T-helper 17 cell (primary cell): ENCODE results near the gene SRRM4. TPM values are rescaled to one million over a fixed set of nuclear protein-coding genes. Genes with fewer than 3 reads are reported as not detected.

Experiments
- ATAC-seq: fragments of 150-1000 bp; cut with Tn5 transposase; 2 replicates; pipeline ENCODE4 v1.10.0; 2021; ENCODE audit warnings: mild to moderate bottlenecking, moderate library complexity
- DNase-seq, 3 donors: peaks; one replicate each; pipeline versions ENCODE4 v3.0.0 to v3.0.0-alpha.2; 2020 to 2021
- H3K9me3 ChIP-seq: one replicate; pipeline ENCODE4 v1.7.0; 2013; ENCODE audit warnings: low read length, mild to moderate bottlenecking; ENCODE audit not compliant: control insufficient read depth, poor library complexity, severe bottlenecking
- H3K27ac Mint-ChIP-seq: one replicate; pipeline ENCODE4 v1.8.0; 2022; ENCODE audit warnings: mild to moderate bottlenecking, moderate library complexity, mixed read lengths
- H3K27me3 Mint-ChIP-seq: one replicate; pipeline ENCODE4 v1.8.0; 2022; ENCODE audit warnings: mixed read lengths
- H3K36me3 Mint-ChIP-seq: one replicate; pipeline ENCODE4 v1.8.0; 2022; ENCODE audit warnings: low read depth, mixed read lengths
- H3K4me1 Mint-ChIP-seq: one replicate; pipeline ENCODE4 v1.8.0; 2022; ENCODE audit warnings: mild to moderate bottlenecking, mixed read lengths
- H3K4me3 Mint-ChIP-seq: one replicate; pipeline ENCODE4 v1.8.0; 2022; ENCODE audit warnings: mild to moderate bottlenecking, moderate library complexity, mixed read lengths
- total RNA-seq, 4 donors: library from RNA in 2 of 4; stranded (reverse) in 2 of 4; gene quantifications; one replicate each; pipeline ENCODE4 v1.2.3 and lab custom pipeline; 2022 to 2026

SRRM4 gene
- total RNA-seq, 2 donors from 2014 or later, result not detected

- H3K4me3 Mint-ChIP-seq, result no peak overlapping the region
- no peaks in the 10 kb centered on the region for H3K36me3 Mint-ChIP-seq
- H3K9me3 ChIP-seq, result no peaks in the 10 kb centered on the region
- no peak for ATAC-seq
- DNase-seq, result no peak
- no peaks in the 10 kb centered on the region for H3K4me1 Mint-ChIP-seq
- H3K27me3 Mint-ChIP-seq, result no peaks in the 10 kb centered on the region
- H3K27ac Mint-ChIP-seq, result no peak overlapping the region
These were observed 79.8 kb downstream of the SRRM4 start for GRCh38 chr12:119060847-119061796.

- peaks cover 5% of the 10 kb centered on the region for H3K27me3 Mint-ChIP-seq
- no peak for DNase-seq
- ATAC-seq, result no peak
- no peak overlapping the region for H3K4me3 Mint-ChIP-seq
- no peak overlapping the region for H3K27ac Mint-ChIP-seq
- H3K36me3 Mint-ChIP-seq, result peaks cover 2% of the 10 kb centered on the region
- no peaks in the 10 kb centered on the region for H3K4me1 Mint-ChIP-seq
- no peaks in the 10 kb centered on the region for H3K9me3 ChIP-seq
These were observed 87.0 kb downstream of the SRRM4 start for GRCh38 chr12:119068129-119068856.

- Mint-ChIP-seq H3K4me1 (no peaks in the 10 kb centered on the region), H3K27me3 (peaks cover 5% of the 10 kb centered on the region), H3K4me3 (no peak overlapping the region), H3K36me3 (peaks cover 2% of the 10 kb centered on the region), H3K27ac (no peak overlapping the region)
- H3K9me3 ChIP-seq, result no peaks in the 10 kb centered on the region
- no peak for DNase-seq
- no peak for ATAC-seq
These were observed 87.9 kb downstream of the SRRM4 start for GRCh38 chr12:119069147-119069642.

GRCh38 chr12:119071176-119071575 is 89.8 kb downstream of the SRRM4 start:
- H3K27me3 Mint-ChIP-seq, result peaks cover 5% of the 10 kb centered on the region
- H3K27ac Mint-ChIP-seq, result no peak overlapping the region
- H3K36me3 Mint-ChIP-seq, result peaks cover 2% of the 10 kb centered on the region
- no peaks in the 10 kb centered on the region for H3K4me1 Mint-ChIP-seq
- no peaks in the 10 kb centered on the region for H3K9me3 ChIP-seq
- H3K4me3 Mint-ChIP-seq, result no peak overlapping the region
- no peak for DNase-seq
- ATAC-seq, result no peak

DNA sequence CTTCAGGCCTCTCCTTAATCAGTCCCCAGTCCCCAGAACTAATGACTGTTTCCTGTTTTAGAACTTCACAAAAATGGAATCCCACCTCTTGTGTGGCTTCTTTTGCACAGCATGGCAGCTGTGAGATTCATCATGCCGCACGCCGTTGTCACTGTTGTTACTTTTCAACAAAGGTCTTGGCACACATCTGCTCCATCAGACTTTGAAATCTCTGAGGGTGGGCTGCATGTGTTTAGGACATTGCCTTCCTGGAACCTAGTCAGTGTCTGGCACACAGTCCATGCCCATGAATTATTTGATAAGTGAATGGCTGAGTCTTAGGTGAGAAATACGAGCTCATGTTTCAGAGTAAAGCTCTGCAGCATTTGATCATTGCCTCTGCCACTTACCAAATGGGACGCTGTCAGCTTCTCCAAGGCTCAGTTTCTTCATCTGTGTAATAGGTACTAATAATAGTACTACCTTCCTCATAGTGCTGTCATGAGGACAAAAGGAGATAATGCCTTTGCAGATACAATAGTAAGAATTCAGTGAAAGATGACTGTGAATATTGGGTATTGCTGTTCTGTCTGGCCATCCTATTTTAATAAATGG is 90.4 kb downstream of the SRRM4 start:
- ATAC-seq (no peak), DNase-seq (no peak)
- H3K9me3 ChIP-seq, result no peaks in the 10 kb centered on the region
- H3K27me3 Mint-ChIP-seq, result peaks cover 5% of the 10 kb centered on the region
- H3K4me3 Mint-ChIP-seq, result no peak overlapping the region
- no peaks in the 10 kb centered on the region for H3K4me1 Mint-ChIP-seq
- no peak overlapping the region for H3K27ac Mint-ChIP-seq
- H3K36me3 Mint-ChIP-seq, result peaks cover 2% of the 10 kb centered on the region

GRCh38 chr12:119072440-119072839 is 91.1 kb downstream of the SRRM4 start:
- ATAC-seq, result no peak
- H3K27me3 Mint-ChIP-seq, result peaks cover 5% of the 10 kb centered on the region
- H3K4me3 Mint-ChIP-seq, result no peak overlapping the region
- H3K27ac Mint-ChIP-seq, result no peak overlapping the region
- no peaks in the 10 kb centered on the region for H3K4me1 Mint-ChIP-seq
- H3K9me3 ChIP-seq, result no peaks in the 10 kb centered on the region
- no peak for DNase-seq
- H3K36me3 Mint-ChIP-seq, result peaks cover 2% of the 10 kb centered on the region

GRCh38 chr12:119075222-119075787 is 94.0 kb downstream of the SRRM4 start:
- Mint-ChIP-seq H3K4me3 (no peak overlapping the region), H3K27ac (no peak overlapping the region), H3K27me3 (no peaks in the 10 kb centered on the region), H3K4me1 (no peaks in the 10 kb centered on the region), H3K36me3 (no peaks in the 10 kb centered on the region)
- no peaks in the 10 kb centered on the region for H3K9me3 ChIP-seq
- ATAC-seq (no peak), DNase-seq (no peak)

DNA sequence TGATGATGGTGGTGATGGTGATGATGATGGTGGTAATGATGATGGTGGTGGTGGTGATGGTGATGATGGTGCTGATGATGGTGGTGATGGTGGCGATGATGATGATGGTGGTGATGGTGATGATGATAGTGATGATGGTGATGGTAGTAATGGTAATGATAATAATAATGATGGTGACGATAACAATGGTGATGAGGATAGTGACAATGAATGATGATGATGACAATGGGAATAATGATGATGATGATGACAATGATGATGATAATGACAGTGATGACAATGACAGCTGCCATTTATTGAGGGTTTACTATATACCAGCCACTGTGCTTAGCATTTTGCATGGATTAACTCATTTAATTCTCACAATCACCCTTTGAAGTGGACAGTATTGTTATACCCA is 94.6 kb downstream of the SRRM4 start:
- Mint-ChIP-seq H3K36me3 (no peaks in the 10 kb centered on the region), H3K27ac (no peak overlapping the region), H3K4me1 (no peaks in the 10 kb centered on the region), H3K4me3 (no peak overlapping the region), H3K27me3 (no peaks in the 10 kb centered on the region)
- no peaks in the 10 kb centered on the region for H3K9me3 ChIP-seq
- DNase-seq (no peak), ATAC-seq (no peak)

DNA sequence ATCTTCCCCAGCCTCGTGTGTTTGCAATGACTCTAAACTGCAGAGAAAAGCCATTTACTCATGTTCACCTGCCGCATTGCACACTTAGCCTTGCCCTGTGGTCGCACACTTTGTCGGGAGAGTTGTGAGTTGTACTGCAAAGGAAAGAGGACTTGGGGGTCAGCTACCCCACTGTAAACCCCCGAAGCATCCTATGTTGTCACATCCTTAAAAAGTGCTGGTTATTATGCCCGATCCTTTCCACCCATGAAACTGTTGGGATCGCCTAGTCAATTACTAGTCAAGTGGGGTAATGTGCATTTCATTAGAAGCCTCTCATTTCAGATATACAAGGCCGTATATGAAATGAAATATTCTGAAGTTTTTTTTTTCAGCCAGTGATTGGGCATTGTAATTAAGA is 98.2 kb downstream of the SRRM4 start:
- DNase-seq (no peak), ATAC-seq (no peak)
- H3K36me3 Mint-ChIP-seq, result no peaks in the 10 kb centered on the region
- H3K27me3 Mint-ChIP-seq, result peaks cover 6% of the 10 kb centered on the region
- no peaks in the 10 kb centered on the region for H3K9me3 ChIP-seq
- no peak overlapping the region for H3K27ac Mint-ChIP-seq
- no peaks in the 10 kb centered on the region for H3K4me1 Mint-ChIP-seq
- no peak overlapping the region for H3K4me3 Mint-ChIP-seq

- DNase-seq (no peak), ATAC-seq (no peak)
- Mint-ChIP-seq H3K4me3 (no peak overlapping the region), H3K36me3 (no peaks in the 10 kb centered on the region), H3K27ac (no peak overlapping the region), H3K27me3 (peaks cover 6% of the 10 kb centered on the region), H3K4me1 (no peaks in the 10 kb centered on the region)
- H3K9me3 ChIP-seq, result no peaks in the 10 kb centered on the region
These were observed 100.7 kb downstream of the SRRM4 start for GRCh38 chr12:119082016-119082415.

- H3K4me1 Mint-ChIP-seq, result no peaks in the 10 kb centered on the region
- DNase-seq, result no peak
- ATAC-seq, result no peak
- H3K4me3 Mint-ChIP-seq, result no peak overlapping the region
- H3K9me3 ChIP-seq, result no peaks in the 10 kb centered on the region
- H3K27me3 Mint-ChIP-seq, result peaks cover 6% of the 10 kb centered on the region
- H3K27ac Mint-ChIP-seq, result no peak overlapping the region
- no peaks in the 10 kb centered on the region for H3K36me3 Mint-ChIP-seq
These were observed 101.2 kb downstream of the SRRM4 start for GRCh38 chr12:119082496-119082895.

- no peak for DNase-seq
- ATAC-seq, result no peak
- Mint-ChIP-seq H3K4me3 (no peak overlapping the region), H3K27me3 (no peaks in the 10 kb centered on the region), H3K36me3 (no peaks in the 10 kb centered on the region), H3K4me1 (no peaks in the 10 kb centered on the region), H3K27ac (no peak overlapping the region)
- H3K9me3 ChIP-seq, result peaks cover 2% of the 10 kb centered on the region
These were observed 107.5 kb downstream of the SRRM4 start for GRCh38 chr12:119088685-119089379.
